Fibroblast of lung (primary cell): ENCODE data around the gene RNASEH2A.

Source experiments
- EZH2 ChIP-seq: IDR thresholded peaks from 2 replicates; pipeline ENCODE4 v1.5.1; 2012; ENCODE audit warnings: low read length, control low read depth, mild to moderate bottlenecking; ENCODE audit errors: missing control alignments
- TF ChIP-seq, protein P1 (sequence below), 2 donors: IDR thresholded peaks in 1 of 2; conservative IDR thresholded peaks in 1 of 2; 1 replicate in 1 of 2; 2 replicates in 1 of 2; pipeline ENCODE4 v1.5.1; 2011 to 2012; ENCODE audit warnings: low read length in 2 of 2, control low read depth in 1 of 2, inconsistent platforms in 1 of 2, low read depth in 1 of 2, mild to moderate bottlenecking in 1 of 2

GRCh38 chr19:12786952-12787351 lies 19.4 kb upstream of the RNASEH2A start:
- TF ChIP-seq, protein P1, sequence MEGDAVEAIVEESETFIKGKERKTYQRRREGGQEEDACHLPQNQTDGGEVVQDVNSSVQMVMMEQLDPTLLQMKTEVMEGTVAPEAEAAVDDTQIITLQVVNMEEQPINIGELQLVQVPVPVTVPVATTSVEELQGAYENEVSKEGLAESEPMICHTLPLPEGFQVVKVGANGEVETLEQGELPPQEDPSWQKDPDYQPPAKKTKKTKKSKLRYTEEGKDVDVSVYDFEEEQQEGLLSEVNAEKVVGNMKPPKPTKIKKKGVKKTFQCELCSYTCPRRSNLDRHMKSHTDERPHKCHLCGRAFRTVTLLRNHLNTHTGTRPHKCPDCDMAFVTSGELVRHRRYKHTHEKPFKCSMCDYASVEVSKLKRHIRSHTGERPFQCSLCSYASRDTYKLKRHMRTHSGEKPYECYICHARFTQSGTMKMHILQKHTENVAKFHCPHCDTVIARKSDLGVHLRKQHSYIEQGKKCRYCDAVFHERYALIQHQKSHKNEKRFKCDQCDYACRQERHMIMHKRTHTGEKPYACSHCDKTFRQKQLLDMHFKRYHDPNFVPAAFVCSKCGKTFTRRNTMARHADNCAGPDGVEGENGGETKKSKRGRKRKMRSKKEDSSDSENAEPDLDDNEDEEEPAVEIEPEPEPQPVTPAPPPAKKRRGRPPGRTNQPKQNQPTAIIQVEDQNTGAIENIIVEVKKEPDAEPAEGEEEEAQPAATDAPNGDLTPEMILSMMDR (conservative IDR thresholded peaks at IDR 0.05 in 1 of 2, IDR thresholded peaks at IDR 0.05 in 1 of 2; ENCODE audit: low read depth in 1 of 2, low read length in 2 of 2), result no peak
- TF ChIP-seq EZH2, result no peak
